ENCODE measurements around the gene DSG3.

DSG3 gene

GRCh38 chr18:31430072-31430471 is 17.5 kb upstream of the DSG3 start:
- DNase-seq (ENCODE audit: low read depth in 2 of 2), result no peak

GRCh38 chr18:31430554-31430953 is 17.0 kb upstream of the DSG3 start:
- no peak for DNase-seq (ENCODE audit: low read depth in 2 of 2)

- no peak for DNase-seq (ENCODE audit: low read depth in 2 of 2)
Measured at GRCh38 chr18:31432316-31432715, 15.2 kb upstream of the DSG3 start.

- no peak for DNase-seq (ENCODE audit: low read depth in 2 of 2)
Measured at GRCh38 chr18:31436825-31437224, 10.7 kb upstream of the DSG3 start.

- DNase-seq (ENCODE audit: low read depth in 2 of 2), result no peak
Measured at GRCh38 chr18:31438402-31438801, 9.1 kb upstream of the DSG3 start.

GRCh38 chr18:31439807-31440325 is 7.7 kb upstream of the DSG3 start:
- DNase-seq (ENCODE audit: low read depth in 2 of 2), result no peak

- no peak for DNase-seq (ENCODE audit: low read depth in 2 of 2)
Measured at GRCh38 chr18:31440787-31441186, 6.8 kb upstream of the DSG3 start.

GRCh38 chr18:31441493-31441892 is 6.0 kb upstream of the DSG3 start:
- no peak for DNase-seq (ENCODE audit: low read depth in 2 of 2)

GRCh38 chr18:31444142-31444541 is 3.4 kb upstream of the DSG3 start:
- DNase-seq (ENCODE audit: low read depth in 2 of 2), result no peak

- DNase-seq (ENCODE audit: low read depth in 2 of 2), result no peak
Measured at GRCh38 chr18:31445908-31446307, 1.6 kb upstream of the DSG3 start.

GRCh38 chr18:31446854-31447253 is 687 bp upstream of the DSG3 start:
- no peak for DNase-seq (ENCODE audit: low read depth in 2 of 2)

GRCh38 chr18:31450409-31450808 is 2.9 kb downstream of the DSG3 start:
- DNase-seq (ENCODE audit: low read depth in 2 of 2), result no peak

GRCh38 chr18:31451625-31452024 is 4.1 kb downstream of the DSG3 start:
- no peak for DNase-seq (ENCODE audit: low read depth in 2 of 2)

GRCh38 chr18:31454066-31454708 is 6.6 kb downstream of the DSG3 start:
- DNase-seq (ENCODE audit: low read depth in 2 of 2), result no peak

- DNase-seq (ENCODE audit: low read depth in 2 of 2), result no peak
Measured at GRCh38 chr18:31469629-31470028, 22.1 kb downstream of the DSG3 start.

GRCh38 chr18:31478688-31479087 is 31.1 kb downstream of the DSG3 start:
- no peak for DNase-seq (ENCODE audit: low read depth in 2 of 2)

- DNase-seq (ENCODE audit: low read depth in 2 of 2), result no peak
Measured at GRCh38 chr18:31482051-31482450, 34.5 kb downstream of the DSG3 start.

GRCh38 chr18:31483396-31483795 is 35.9 kb downstream of the DSG3 start:
- no peak for DNase-seq (ENCODE audit: low read depth in 2 of 2)

GRCh38 chr18:31484461-31484860 is 36.9 kb downstream of the DSG3 start:
- no peak for DNase-seq (ENCODE audit: low read depth in 2 of 2)

GRCh38 chr18:31486165-31486564 is 38.6 kb downstream of the DSG3 start:
- no peak for DNase-seq (ENCODE audit: low read depth in 2 of 2)

GRCh38 chr18:31487246-31488015 is 39.9 kb downstream of the DSG3 start:
- no peak for DNase-seq (ENCODE audit: low read depth in 2 of 2)

GRCh38 chr18:31489311-31489710 is 41.8 kb downstream of the DSG3 start:
- DNase-seq (ENCODE audit: low read depth in 2 of 2), result no peak

- DNase-seq (ENCODE audit: low read depth in 2 of 2), result no peak
Measured at GRCh38 chr18:31490387-31490786, 42.8 kb downstream of the DSG3 start.

Measured in stimulated activated CD4-positive, alpha-beta T cell treated with anti-CD3 and anti-CD28 coated beads, Interleukin-1b, Interleukin-23, amount 100 ng/mL, for 4 hours (primary cell).